HFFc6 (cell line): Measurements from ENCODE around the gene HIGD1B. TPM values are rescaled to one million over a fixed set of nuclear protein-coding genes. Genes with fewer than 3 reads are reported as not detected.

Experiments
- DNase-seq: peaks from one replicate; pipeline ENCODE4 v3.0.0-alpha.2; 2018
- H3K27ac Mint-ChIP-seq: 2 replicates; pipeline ENCODE4 v1.8.0; 2020; ENCODE audit warnings: mild to moderate bottlenecking, mixed read lengths
- H3K27me3 Mint-ChIP-seq: 2 replicates; pipeline ENCODE4 v1.8.0; 2021; ENCODE audit warnings: mild to moderate bottlenecking, moderate library complexity, mixed read lengths; ENCODE audit not compliant: insufficient read depth
- H3K36me3 Mint-ChIP-seq: 2 replicates; pipeline ENCODE4 v1.8.0; 2021; ENCODE audit warnings: low read depth, mixed read lengths
- H3K4me1 Mint-ChIP-seq: 2 replicates; pipeline ENCODE4 v1.8.0; 2020; ENCODE audit warnings: low read depth, mixed read lengths
- H3K4me3 Mint-ChIP-seq: 2 replicates; pipeline ENCODE4 v1.8.0; 2020; ENCODE audit warnings: mild to moderate bottlenecking, moderate library complexity, mixed read lengths
- H3K9me3 Mint-ChIP-seq: 2 replicates; pipeline ENCODE4 v1.8.0; 2020; ENCODE audit warnings: mild to moderate bottlenecking, mixed read lengths
- CTCF ChIP-seq: fragments of 200-600 bp; sonication (generic); IDR thresholded peaks from 2 replicates; pipeline ENCODE4 v1.5.0; 2021; ENCODE audit warnings: antibody characterized with exemption, mild to moderate bottlenecking
- long read RNA-seq: library from polyadenylated mRNA; unstranded; transcript quantifications from one replicate; pipeline ENCODE4 v2.0.0, GENCODE V29; 2019
- total RNA-seq, 6 experiments: library from RNA; stranded (reverse); fragmentation: NEBNext Ultra II Directional; extraction: Animal tissue kit (Norgen Biotek cat#: 25700); gene quantifications; 2 replicates in 1 of 6; 3 replicates in 5 of 6; pipeline ENCODE4 v1.2.3, GENCODE V29; 2021

Gene HIGD1B
- not detected for total RNA-seq
- long read RNA-seq = 0 reads

GRCh38 chr17:44847586-44847985 lies at the start of gene HIGD1B:
HIGD1B (plus strand) TSS chr17:44847883; CDS start chr17:44848153, 270 bp downstream.
- peaks cover 15% of the 10 kb centered on the region for H3K4me1 Mint-ChIP-seq
- no peak for TF ChIP-seq CTCF
- H3K9me3 Mint-ChIP-seq = no peaks in the 10 kb centered on the region
- DNase-seq = no peak
- peaks cover 21% of the 10 kb centered on the region for H3K36me3 Mint-ChIP-seq
- H3K27me3 Mint-ChIP-seq = peaks cover 4% of the 10 kb centered on the region
- H3K27ac Mint-ChIP-seq = no peak within 1 kb of the TSS
- no peak within 1 kb of the TSS for H3K4me3 Mint-ChIP-seq

- H3K36me3 Mint-ChIP-seq = peaks cover 37% of the 10 kb centered on the region
- H3K27ac Mint-ChIP-seq = no peak overlapping the region
- DNase-seq = no peak
- no peak for TF ChIP-seq CTCF
- H3K27me3 Mint-ChIP-seq = peaks cover 2% of the 10 kb centered on the region
- H3K4me1 Mint-ChIP-seq = peaks cover 52% of the 10 kb centered on the region
- H3K4me3 Mint-ChIP-seq = no peak overlapping the region
- H3K9me3 Mint-ChIP-seq = no peaks in the 10 kb centered on the region
Measured at GRCh38 chr17:44798356-44798755, 49.3 kb upstream of the HIGD1B start.

- peaks cover 35% of the 10 kb centered on the region for H3K4me1 Mint-ChIP-seq
- no peak for TF ChIP-seq CTCF
- no peak overlapping the region for H3K27ac Mint-ChIP-seq
- H3K4me3 Mint-ChIP-seq = no peak overlapping the region
- peaks cover 37% of the 10 kb centered on the region for H3K36me3 Mint-ChIP-seq
- no peaks in the 10 kb centered on the region for H3K9me3 Mint-ChIP-seq
- H3K27me3 Mint-ChIP-seq = peaks cover 2% of the 10 kb centered on the region
- DNase-seq = no peak
Measured at GRCh38 chr17:44801880-44802279, 45.8 kb upstream of the HIGD1B start.

GRCh38 chr17:44804302-44805089 lies 43.2 kb upstream of the HIGD1B start:
- no peak for TF ChIP-seq CTCF
- Mint-ChIP-seq H3K27ac (no peak overlapping the region), H3K9me3 (no peaks in the 10 kb centered on the region), H3K4me1 (peaks cover 41% of the 10 kb centered on the region), H3K4me3 (no peak overlapping the region), H3K36me3 (peaks cover 30% of the 10 kb centered on the region), H3K27me3 (no peaks in the 10 kb centered on the region; the same call in 1 of the 2 replicates)
- no peak for DNase-seq

GRCh38 chr17:44807093-44807816 lies 40.4 kb upstream of the HIGD1B start:
- H3K27me3 Mint-ChIP-seq = no peaks in the 10 kb centered on the region
- no peaks in the 10 kb centered on the region for H3K9me3 Mint-ChIP-seq
- no peak for TF ChIP-seq CTCF
- H3K36me3 Mint-ChIP-seq = peaks cover 17% of the 10 kb centered on the region
- H3K27ac Mint-ChIP-seq = peak overlapping the region; percentile 7; the same call in 1 of the 2 replicates
- DNase-seq = no peak
- H3K4me3 Mint-ChIP-seq = no peak overlapping the region; the same call in 1 of the 2 replicates
- H3K4me1 Mint-ChIP-seq = peaks cover 36% of the 10 kb centered on the region
